HG02970 (cell line): ENCODE measurements around the gene PACSIN1.

ENCODE experiments used
- ATAC-seq: cut with Tn5 transposase; IDR thresholded peaks from one replicate; pipeline ENCODE4 v1.9.1; 2021; ENCODE audit warnings: mild to moderate bottlenecking, moderate library complexity, moderate number of reproducible peaks; ENCODE audit not compliant: unreplicated experiment, low FRiP score

The PACSIN1 gene

GRCh38 chr6:34526241-34526972, 60.5 kb downstream of the PACSIN1 start:
- no peak for ATAC-seq

DNA sequence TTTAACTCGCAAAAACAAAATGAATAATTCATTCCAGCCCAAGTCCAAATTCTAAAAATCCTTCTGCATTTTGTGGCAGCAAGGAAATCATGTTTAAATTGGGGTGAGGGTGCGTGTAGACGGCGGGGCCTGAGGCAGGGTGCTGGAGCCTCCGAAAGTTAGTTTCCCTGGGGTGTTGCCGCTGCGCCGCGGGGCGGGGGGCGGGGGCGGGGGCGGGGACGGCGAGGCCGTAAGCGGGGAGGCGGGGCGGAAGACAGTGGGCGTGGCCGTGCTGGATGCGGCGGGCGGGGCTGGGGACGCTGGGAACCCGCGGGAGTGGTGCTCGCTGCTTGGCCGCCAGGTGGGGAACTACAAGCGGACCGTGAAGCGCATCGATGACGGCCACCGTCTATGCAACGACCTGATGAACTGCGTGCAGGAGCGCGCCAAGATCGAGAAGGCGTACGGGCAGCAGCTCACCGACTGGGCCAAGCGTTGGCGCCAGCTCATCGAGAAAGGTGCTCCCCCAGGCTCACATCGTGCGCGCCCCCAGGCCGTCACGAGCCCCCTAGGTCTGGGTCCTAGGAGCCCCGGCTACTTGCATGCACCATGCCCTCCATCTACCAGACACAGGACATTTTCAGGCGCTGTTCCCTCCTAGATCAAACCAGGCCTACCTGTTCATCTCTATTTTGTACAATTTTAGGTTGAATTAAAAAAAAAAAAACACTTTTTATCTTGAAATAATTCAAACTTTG, 61.3 kb downstream of the PACSIN1 start:
- ATAC-seq: peak; percentile 76

DNA sequence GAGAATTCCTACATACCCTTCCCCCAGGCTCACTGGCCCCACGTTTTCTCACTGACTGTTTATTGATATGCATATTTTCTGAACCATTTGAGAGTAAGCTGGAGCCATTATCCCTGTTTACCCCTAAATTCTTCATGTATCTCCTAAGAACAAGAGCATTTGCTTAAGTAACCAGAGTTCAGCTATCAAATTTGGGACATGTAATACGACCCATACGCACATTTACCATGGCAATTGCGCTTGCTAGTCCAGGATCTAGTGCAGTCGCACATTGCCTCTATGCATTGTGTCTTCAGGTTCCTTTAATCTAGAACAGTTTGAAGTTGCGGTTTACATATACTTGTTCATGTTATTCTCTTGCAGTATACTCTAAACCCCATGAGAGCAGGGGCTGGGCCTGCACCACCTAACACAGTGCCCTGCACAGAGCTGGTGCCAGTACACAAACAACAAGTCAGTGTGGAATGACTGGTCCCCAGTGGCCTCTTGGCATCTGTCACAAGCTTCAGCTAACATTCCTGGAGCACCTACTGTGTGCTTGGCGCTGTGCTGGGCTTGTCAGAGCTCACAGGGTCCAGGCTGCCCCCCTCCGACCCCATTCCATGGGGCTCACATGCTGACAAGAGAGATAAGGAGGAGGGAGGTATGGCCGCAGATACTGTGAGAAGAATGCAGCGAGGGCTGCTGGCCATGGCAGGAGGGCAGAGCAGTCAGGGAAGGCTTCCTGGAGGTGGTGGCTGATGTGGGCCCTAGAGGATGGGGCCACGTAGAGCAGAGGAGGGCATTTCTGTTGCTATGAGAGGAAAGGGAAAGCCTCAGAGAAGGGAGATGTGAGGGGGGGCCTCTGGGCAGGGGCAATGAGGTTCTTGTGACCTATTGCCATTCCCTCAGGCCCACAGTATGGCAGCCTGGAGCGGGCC, 62.1 kb downstream of the PACSIN1 start:
- ATAC-seq: no peak

- no peak for ATAC-seq
Measured at GRCh38 chr6:34528996-34529664, 63.3 kb downstream of the PACSIN1 start.

DNA sequence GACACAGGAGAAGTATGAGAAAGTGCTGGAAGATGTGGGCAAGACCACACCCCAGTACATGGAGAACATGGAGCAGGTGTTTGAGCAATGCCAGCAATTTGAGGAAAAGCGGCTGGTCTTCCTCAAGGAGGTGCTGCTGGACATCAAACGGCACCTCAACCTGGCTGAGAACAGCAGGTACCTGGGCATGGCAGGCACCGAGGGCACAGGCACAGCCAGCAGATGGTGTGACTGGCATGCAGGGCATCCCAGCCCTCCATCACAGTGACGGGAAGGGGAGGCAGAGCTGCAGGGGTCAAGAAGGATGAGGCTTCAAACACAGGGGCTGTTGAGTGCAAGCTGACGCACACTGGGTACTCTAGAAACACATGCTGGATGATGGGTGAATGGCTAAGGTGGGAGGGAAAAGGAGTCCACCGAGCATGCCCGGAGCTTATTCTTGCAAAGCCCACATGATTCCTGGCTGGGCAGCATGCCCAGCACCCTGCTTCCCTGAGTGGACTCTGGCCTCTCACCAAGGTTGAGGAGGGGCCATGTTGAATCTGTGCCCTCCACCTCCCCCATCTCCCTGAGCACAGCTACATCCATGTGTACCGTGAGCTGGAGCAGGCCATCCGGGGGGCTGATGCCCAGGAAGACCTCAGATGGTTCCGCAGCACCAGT, 63.9 kb downstream of the PACSIN1 start:
- no peak for ATAC-seq

- no peak for ATAC-seq
Measured at GRCh38 chr6:34530753-34531365, 65.0 kb downstream of the PACSIN1 start.

DNA sequence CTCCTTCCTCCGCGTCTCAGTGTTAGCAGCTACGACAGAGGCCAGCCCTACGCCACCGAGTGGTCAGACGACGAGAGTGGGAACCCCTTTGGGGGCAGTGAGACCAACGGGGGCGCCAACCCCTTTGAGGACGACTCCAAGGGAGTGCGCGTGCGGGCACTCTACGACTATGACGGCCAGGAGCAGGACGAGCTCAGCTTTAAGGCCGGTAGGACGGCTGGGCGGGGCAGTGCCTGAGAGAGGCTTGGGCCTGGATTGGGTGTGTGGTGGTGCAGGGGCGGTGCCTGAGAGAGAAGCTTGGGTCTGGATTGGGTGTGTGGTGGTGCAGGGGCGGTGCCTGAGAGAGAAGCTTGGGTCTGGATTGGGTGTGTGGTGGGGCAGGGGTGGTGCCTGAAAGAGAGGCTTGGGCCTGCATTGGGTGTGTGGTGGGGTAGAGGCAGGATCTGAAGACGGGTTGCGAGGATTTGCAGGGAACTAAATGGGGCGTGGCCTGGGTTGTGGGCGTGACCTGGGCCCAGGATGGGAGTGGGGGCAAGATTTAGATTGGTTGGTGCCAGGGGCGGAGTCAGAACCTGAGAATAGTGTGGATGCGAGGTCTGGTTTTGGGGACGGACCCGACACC, 65.8 kb downstream of the PACSIN1 start:
- no peak for ATAC-seq

DNA sequence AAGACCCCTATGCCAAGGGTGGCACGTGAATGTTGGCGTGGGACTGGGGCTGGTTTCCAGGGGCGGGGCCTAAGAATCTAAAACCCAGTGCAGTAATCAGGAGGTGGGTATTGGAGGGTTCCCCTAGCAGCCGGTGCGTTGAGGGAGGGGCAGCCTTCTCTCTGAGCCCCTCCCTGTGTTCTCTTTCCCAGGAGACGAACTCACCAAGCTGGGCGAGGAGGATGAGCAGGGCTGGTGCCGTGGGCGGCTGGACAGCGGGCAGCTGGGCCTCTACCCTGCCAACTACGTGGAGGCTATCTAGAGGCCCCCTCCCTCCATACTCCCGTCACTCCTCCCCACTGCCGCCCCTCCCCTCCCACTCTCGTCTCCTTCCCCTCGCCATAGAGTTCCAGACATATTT, 66.4 kb downstream of the PACSIN1 start:
- ATAC-seq: no peak

GRCh38 chr6:34534146-34534545, 68.3 kb downstream of the PACSIN1 start:
- no peak for ATAC-seq

- ATAC-seq: no peak
Measured at GRCh38 chr6:34534656-34535055, 68.8 kb downstream of the PACSIN1 start.

DNA sequence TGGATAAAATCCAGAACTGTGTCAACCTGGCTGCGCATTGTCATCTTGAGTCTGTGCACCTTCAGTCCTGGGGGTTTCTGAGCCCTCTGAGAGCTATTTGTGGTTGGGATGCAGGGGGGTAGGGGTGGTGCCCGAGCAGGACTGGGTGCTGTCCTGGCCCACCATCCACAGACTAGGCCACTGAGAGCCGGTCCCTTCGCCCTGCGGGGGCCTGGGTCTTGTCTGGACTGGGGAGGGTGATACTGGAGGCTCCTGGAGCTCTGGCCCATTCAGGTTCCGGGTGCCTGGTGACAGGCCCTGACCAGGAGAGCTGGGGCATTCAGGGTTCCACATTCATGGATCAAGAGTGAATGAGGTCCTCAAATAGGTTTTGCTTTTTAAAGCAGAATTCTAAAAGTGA, 69.3 kb downstream of the PACSIN1 start:
- no peak for ATAC-seq

DNA sequence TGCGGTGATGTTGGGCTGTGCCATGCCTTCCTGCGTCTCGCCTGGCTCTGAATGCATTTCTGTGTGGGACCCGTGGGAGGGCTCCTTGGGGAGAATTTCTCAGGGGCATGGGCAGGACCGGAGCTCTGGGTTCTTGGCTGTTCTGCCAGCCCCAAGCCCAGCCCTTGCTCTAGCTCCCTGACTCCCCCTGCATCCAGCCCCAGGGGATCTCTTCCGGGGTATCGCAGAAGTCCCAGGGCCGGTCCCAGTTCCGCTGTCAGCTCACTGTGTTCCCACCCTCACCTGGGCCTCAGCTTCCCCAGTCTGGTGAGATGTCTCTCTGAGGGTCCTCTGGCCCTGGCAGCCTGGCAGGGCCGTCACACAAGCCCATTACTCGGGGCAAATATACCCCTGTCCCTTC, 69.8 kb downstream of the PACSIN1 start:
- no peak for ATAC-seq

GRCh38 chr6:34536251-34536958, 70.5 kb downstream of the PACSIN1 start:
- ATAC-seq: no peak

DNA sequence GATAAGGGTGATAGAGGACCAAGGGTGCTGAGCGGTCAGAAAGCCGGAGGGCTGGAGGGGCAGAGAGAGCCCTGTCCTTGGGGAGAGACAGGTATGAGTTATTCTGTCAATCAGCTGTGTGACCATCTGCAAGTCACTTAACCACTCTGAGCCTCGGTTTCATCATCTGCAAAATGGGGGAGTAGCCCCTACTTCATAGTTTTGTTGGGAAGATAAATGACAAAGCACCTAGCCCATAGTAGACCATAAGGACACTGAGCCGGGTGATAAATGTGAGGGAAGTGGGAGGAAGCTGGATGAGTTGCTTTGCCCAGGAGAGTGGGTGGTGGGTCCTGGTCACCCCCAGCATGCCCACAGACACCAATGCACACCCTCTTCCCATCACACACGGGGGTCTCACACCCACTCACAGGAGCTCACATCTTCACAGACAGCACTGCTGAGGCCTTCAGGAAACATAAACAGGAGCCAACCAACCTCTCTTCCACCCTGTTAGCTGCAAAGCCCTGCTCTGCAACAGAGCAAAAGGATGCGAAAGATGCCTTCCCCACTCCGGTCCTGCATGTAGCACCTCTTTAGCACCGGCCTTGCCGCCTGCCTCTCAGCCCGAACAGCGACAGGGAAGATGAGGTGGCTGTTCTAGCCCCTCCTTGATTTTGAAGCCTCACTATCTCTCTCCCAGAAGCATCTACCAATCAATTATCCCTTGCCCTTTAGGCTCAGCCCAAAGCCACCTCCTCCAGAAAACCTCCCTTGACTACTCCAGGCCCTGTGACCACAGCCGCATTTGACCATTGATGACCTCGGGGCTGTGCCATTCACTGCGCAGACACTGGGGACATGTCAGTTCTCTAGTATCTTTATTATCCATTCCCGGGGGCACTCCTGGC, 71.3 kb downstream of the PACSIN1 start:
- no peak for ATAC-seq

DNA sequence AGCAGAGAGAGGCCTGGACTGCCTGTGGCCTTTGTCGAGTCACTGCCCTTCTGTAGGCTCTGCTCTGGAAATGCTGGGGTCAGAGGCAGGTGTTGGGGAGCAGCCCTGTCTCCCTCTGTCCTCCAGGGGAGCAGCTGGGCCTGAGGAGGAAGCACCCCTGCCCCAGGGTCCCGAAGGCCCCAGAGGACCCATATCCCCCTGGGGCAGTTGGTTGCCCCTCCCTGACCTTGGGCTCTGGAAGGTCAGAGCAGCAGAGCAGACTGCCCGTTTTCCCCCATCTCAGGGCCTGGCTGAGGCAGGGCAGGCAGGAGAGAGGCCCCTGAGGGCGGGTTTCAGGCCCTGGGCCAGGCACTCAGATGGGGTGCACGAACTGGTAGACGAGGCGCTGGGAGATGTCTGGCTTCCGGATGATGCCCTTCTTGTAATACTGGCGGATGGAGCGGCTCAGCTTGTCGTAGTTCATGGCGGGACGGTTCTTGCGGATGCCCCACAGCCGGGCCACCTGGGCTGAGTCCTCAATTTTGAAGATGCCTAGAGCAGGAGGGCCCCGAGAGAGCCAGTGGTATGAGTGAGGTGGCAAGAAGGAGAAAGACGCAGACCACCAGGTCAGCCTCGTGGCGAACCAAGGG, 72.2 kb downstream of the PACSIN1 start:
- ATAC-seq: no peak

GRCh38 chr6:34538581-34538980, 72.7 kb downstream of the PACSIN1 start:
- ATAC-seq: no peak

DNA sequence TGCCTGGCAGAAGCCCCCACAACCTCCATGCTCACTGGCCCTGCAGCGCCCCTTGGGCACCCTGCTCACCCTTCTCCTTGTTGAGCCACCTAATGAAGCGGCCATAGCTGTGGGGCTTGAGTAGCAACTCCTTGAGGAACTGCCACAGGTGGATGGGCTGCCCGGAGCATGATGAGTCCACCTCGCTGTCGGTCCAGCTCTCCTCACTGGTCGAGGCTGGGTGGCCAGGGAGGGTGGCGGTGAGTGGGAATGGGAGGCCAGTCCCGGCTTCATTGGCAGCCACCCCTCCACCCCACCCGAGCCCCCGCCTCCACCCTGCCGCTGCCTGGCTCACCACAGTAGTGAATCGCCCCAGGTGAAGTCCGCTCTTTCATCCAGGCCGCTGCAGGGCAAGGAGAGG, 73.3 kb downstream of the PACSIN1 start:
- ATAC-seq: no peak
